OCI-LY3 (cell line): ENCODE measurements around the gene CCDC17.

ENCODE experiments used
- H2AFZ ChIP-seq: fragments of 200-600, 300-600 bp; shearing (Covaris generic); 2 replicates; pipeline ENCODE4 v1.6.0; 2014; ENCODE audit warnings: antibody characterized with exemption, low read depth, low read length
- H3K27ac ChIP-seq: fragments of 200-600, 300-600 bp; sonication (generic); 2 replicates; pipeline ENCODE4 v1.5.1; 2014; ENCODE audit warnings: mild to moderate bottlenecking, low read length, moderate library complexity, mixed read lengths
- H3K27me3 ChIP-seq: fragments of 200-600, 300-600 bp; sonication (generic); 2 replicates; pipeline ENCODE4 v1.6.1; 2014; ENCODE audit warnings: low read depth, low read length, mixed read lengths
- H3K36me3 ChIP-seq: fragments of 200-600, 300-600 bp; sonication (generic); replicated peaks from 2 replicates; pipeline ENCODE3; 2014; ENCODE audit warnings: low read depth, low read length, mixed read lengths
- H3K4me1 ChIP-seq: fragments of 300-600, 200-600 bp; sonication (generic); 2 replicates; pipeline ENCODE4 v1.6.1; 2014; ENCODE audit warnings: low read length, mixed read lengths
- H3K4me2 ChIP-seq: fragments of 200-600, 300-600 bp; sonication (generic); 2 replicates; pipeline ENCODE4 v1.6.1; 2014; ENCODE audit warnings: low read length, mixed read lengths
- H3K4me3 ChIP-seq: fragments of 300-600, 200-600 bp; sonication (generic); 2 replicates; pipeline ENCODE4 v1.5.1; 2014; ENCODE audit warnings: antibody characterized with exemption, mild to moderate bottlenecking, low read length, moderate library complexity
- H3K79me2 ChIP-seq: fragments of 300-600, 200-600 bp; shearing (Covaris generic); 2 replicates; pipeline ENCODE4 v1.6.1; 2014; ENCODE audit warnings: mild to moderate bottlenecking, low read length, mixed read lengths
- H3K9ac ChIP-seq: fragments of 300-600, 200-600 bp; shearing (Covaris generic); 2 replicates; pipeline ENCODE4 v1.6.0; 2014; ENCODE audit warnings: mild to moderate bottlenecking, low read length, moderate library complexity
- H3K9me3 ChIP-seq: fragments of 200-600, 300-600 bp; shearing (Covaris generic); 2 replicates; pipeline ENCODE4 v1.6.1; 2014; ENCODE audit warnings: low read length, mixed read lengths; ENCODE audit not compliant: insufficient read depth
- H4K20me1 ChIP-seq: fragments of 200-600, 300-600 bp; sonication (generic); 2 replicates; pipeline ENCODE4 v1.6.1; 2016; ENCODE audit warnings: low read length, mixed read lengths; ENCODE audit not compliant: insufficient read depth
- CTCF ChIP-seq: fragments of 200-600, 300-600 bp; sonication (generic); IDR thresholded peaks from 2 replicates; pipeline ENCODE4 v1.5.1; 2014; ENCODE audit warnings: antibody characterized with exemption, low read length, low read depth
- EZH2phosphoT487 ChIP-seq: fragments of 200-600 bp; shearing (Covaris generic); IDR thresholded peaks from 2 replicates; pipeline ENCODE4 v1.6.1; 2018; ENCODE audit warnings: antibody characterized with exemption, mixed run types, low read depth

CCDC17 gene

GRCh38 chr1:45570631-45571030 is 53.2 kb downstream of the CCDC17 start:
- peaks cover 4% of the 10 kb centered on the region; the same call in 1 of the 2 replicates for H4K20me1 ChIP-seq
- no peak overlapping the region for H3K27ac ChIP-seq

More at GRCh38 chr1:45570631-45571030, 53.2 kb downstream of the CCDC17 start:
- TF ChIP-seq EZH2phosphoT487 (no peak), CTCF (no peak)
- Histone ChIP-seq H3K4me1 (no peaks in the 10 kb centered on the region), H3K27me3 (no peaks in the 10 kb centered on the region), H3K4me3 (no peak overlapping the region), H3K79me2 (no peaks in the 10 kb centered on the region), H3K4me2 (no peak overlapping the region), H3K36me3 (peaks cover 24% of the 10 kb centered on the region), H2AFZ (no peak overlapping the region), H3K9me3 (no peaks in the 10 kb centered on the region), H3K9ac (no peak overlapping the region)
